ENCODE measurements around the gene ZBTB20. TPM values are rescaled to one million over a fixed set of nuclear protein-coding genes. Genes with fewer than 3 reads are reported as not detected.

The ZBTB20 gene
- total and polyA plus RNA-seq, 2 of the 4 experiments (the other 2 are of a cell fraction), result 0.75 to 14.7 TPM

DNA sequence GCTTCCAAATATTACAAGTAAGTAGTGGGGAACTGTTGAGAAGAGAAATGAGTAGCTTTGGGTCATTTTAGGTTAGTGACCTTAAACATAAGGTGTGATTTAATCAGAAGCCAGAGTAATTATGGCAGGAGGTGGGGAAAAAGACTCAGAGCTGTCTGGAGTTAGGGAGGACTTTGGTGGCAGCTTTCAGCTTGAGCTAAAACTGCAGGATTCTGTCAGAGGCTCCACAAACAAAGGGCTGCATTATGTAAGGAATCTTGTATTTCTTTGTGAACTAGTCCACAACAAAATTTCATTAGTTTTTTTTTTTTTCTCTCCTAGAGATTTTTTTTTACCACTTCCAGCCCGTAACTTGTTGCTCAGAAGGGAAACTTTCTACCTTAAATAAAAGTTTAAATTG is 507.9 kb downstream of the ZBTB20 start:
- no peaks in the 10 kb centered on the region for H3K36me3 ChIP-seq (ENCODE audit: control insufficient read depth, insufficient read depth, low read length)
- H2BK5ac ChIP-seq (ENCODE audit: low read depth, low read length, poor library complexity, severe bottlenecking), result no peak overlapping the region
- no peak overlapping the region for H3K18ac ChIP-seq (ENCODE audit: low read depth, low read length)
- no peak for DNase-seq
- H3K9me1 ChIP-seq (ENCODE audit: insufficient read depth, low read length), result no peaks in the 10 kb centered on the region
- H3K9me3 ChIP-seq (ENCODE audit: control insufficient read depth, insufficient read depth, low read length), result peaks cover 5% of the 10 kb centered on the region; the same call in 1 of the 2 replicates
- H3K4me1 ChIP-seq (ENCODE audit: control insufficient read depth, insufficient read depth, low read length), result no peaks in the 10 kb centered on the region
- H3K4ac ChIP-seq (ENCODE audit: low read depth, low read length), result no peak overlapping the region
- H4K91ac ChIP-seq (ENCODE audit: insufficient read depth, low read depth, low read length), result no peak overlapping the region
- BruUV-seq (replicated peaks), result no TSS peak
- H4K20me1 ChIP-seq (ENCODE audit: insufficient read depth, low read length), result no peaks in the 10 kb centered on the region
- ChIA-PET POLR2A (ENCODE audit: unreplicated experiment) (no interaction called here), CTCF (no interaction called here)
- H3K27ac ChIP-seq (ENCODE audit: insufficient read depth, low read length), result no peak overlapping the region
- in situ Hi-C loops (cut with MboI; ENCODE audit: low sequenced_read_pairs) (no loop called here), intact Hi-C loops (cut with micrococcal nuclease) (no loop called here), dilution Hi-C loops (cut with HindIII; ENCODE audit: low sequenced_read_pairs, unreplicated experiment) (no loop called here)
- no peak overlapping the region for H3K23ac ChIP-seq (ENCODE audit: low read depth, low read length)
- no peak overlapping the region for H2BK15ac ChIP-seq (ENCODE audit: low read depth, low read length)
- H3K9ac ChIP-seq (ENCODE audit: low read depth, low read length), result no peak overlapping the region
- no peak overlapping the region for H3K56ac ChIP-seq (ENCODE audit: extremely low read depth, insufficient read depth, low read length)
- H2AK9ac ChIP-seq (replicated peaks; ENCODE audit: low read depth, low read length, poor library complexity), result no peak overlapping the region
- TF ChIP-seq NFE2L2 (IDR thresholded peaks at IDR 0.05; ENCODE audit: low read depth, low read length), result no peak
- TF ChIP-seq CHD1 (IDR thresholded peaks at IDR 0.05; ENCODE audit: low read depth, low read length), result no peak
- TF ChIP-seq, protein P1, sequence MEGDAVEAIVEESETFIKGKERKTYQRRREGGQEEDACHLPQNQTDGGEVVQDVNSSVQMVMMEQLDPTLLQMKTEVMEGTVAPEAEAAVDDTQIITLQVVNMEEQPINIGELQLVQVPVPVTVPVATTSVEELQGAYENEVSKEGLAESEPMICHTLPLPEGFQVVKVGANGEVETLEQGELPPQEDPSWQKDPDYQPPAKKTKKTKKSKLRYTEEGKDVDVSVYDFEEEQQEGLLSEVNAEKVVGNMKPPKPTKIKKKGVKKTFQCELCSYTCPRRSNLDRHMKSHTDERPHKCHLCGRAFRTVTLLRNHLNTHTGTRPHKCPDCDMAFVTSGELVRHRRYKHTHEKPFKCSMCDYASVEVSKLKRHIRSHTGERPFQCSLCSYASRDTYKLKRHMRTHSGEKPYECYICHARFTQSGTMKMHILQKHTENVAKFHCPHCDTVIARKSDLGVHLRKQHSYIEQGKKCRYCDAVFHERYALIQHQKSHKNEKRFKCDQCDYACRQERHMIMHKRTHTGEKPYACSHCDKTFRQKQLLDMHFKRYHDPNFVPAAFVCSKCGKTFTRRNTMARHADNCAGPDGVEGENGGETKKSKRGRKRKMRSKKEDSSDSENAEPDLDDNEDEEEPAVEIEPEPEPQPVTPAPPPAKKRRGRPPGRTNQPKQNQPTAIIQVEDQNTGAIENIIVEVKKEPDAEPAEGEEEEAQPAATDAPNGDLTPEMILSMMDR (conservative IDR thresholded peaks at IDR 0.05; ENCODE audit: low read depth, low read length), result no peak
- no peak for TF ChIP-seq BHLHE40 (IDR thresholded peaks at IDR 0.05; ENCODE audit: low read depth, low read length)
- TF ChIP-seq RFX5 (IDR thresholded peaks at IDR 0.05; ENCODE audit: low read depth, low read length), result no peak
- no peak overlapping the region for H2BK120ac ChIP-seq (ENCODE audit: low read depth, low read length)
- no CpG with 5 or more reads among the region's 1 CpG for WGBS, 2 experiments (ENCODE audit: extremely low coverage in 2 of 2, insufficient read length in 1 of 2)
- no peaks in the 10 kb centered on the region for H3K27me3 ChIP-seq (ENCODE audit: control insufficient read depth, insufficient read depth, low read length)
- H4K5ac ChIP-seq (ENCODE audit: low read depth, low read length), result no peak overlapping the region
- no peak overlapping the region for H3K14ac ChIP-seq (replicated peaks; ENCODE audit: low read depth, low read length)
- H4K8ac ChIP-seq (ENCODE audit: low read depth in 2 of 2, low read length in 2 of 2), result no peak overlapping the region
- H3K79me1 ChIP-seq (ENCODE audit: low read depth in 1 of 2, low read length in 2 of 2), result no peaks in the 10 kb centered on the region
- H3K4me3 ChIP-seq (ENCODE audit: insufficient read depth, low read depth, low read length), result no peak overlapping the region
- H2AK5ac ChIP-seq (ENCODE audit: low read depth, low read length), result no peak overlapping the region
- ATAC-seq (ENCODE audit: low read depth), result no peak
- no peak overlapping the region for H2AFZ ChIP-seq (replicated peaks; ENCODE audit: low read length, poor library complexity)
- H3K4me2 ChIP-seq (ENCODE audit: low read depth, low read length), result no peak overlapping the region
- H2BK20ac ChIP-seq (ENCODE audit: low read depth, low read length), result no peak overlapping the region

Data from IMR-90 (cell line).